H4 (cell line): Measurements from ENCODE around the gene ST6GALNAC2. TPM values are rescaled to one million over a fixed set of nuclear protein-coding genes. Genes with fewer than 3 reads are reported as not detected.
A peak's percentile ranks its signal among the peaks of the same experiment; 100 is the strongest.
"Not testable (repeated sequence)": the region's sequence is repeated elsewhere in the genome, so short reads cannot be mapped to it uniquely, and the experiment has no call there.

Experiments
- DNase-seq: peaks from one replicate; pipeline ENCODE4 v3.0.0-alpha.2; 2015; ENCODE audit warnings: low spot score
- total RNA-seq: library from RNA; depleted of rRNA; stranded (reverse); fragments of >200 nt; shearing (Covaris generic); gene quantifications from 2 replicates; pipeline ENCODE4 v1.2.3, GENCODE V29; 2014; rRNA removed

The ST6GALNAC2 gene
- total RNA-seq, 1 experiment from 2014 or later, result 0.14 TPM

DNA sequence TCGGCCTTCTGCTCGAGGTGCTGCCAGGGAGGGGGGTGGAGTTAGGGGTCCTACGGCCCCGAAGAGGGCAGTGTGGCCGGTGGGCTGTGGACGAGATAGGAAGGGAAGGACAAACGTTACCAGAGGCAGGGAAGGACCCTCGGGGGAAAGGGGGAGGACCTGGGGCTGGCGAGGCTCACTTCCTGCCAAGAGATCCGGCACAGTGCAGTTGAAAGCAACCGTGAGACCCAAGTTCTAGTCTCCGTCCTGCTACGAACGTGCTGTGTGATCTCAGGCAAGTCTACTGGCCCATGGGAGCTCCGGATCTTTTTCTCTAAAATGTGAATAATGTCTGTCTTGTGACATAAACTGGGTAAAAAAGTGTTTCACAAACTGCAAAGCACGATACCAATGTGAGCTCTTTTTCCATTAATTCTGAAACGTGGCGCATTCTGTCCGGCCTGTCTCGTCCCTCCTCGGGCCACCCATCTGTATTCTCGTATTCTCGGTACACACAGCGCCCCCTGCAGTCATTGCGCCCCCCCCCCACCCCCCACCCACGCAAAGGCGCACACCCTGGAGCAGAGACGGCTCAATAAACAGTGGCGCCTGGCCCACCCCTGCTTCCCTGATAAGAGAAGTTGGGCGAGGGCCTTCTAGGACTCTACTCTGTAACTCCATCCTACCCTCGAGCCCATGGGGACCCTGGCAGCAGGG is 57.0 kb downstream of the ST6GALNAC2 start:
- no peak for DNase-seq

DNA sequence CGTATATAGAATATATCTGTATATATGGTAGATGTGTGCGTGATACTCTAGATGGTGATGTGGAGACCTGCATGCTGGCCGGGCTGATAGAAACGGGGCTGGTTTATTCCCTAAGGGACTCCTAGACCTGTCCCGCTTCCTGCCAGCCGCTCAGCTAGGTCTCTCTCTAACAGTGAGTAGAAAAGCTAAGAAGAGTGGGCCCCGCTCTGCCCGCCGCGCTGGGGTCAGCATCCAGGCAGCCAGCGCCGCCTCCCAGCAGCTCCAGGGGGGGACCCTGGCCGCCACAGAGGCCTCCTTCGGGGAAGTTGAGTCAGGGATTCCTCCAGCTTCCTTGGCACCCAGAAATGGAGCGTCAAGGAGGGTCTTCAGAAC is 57.5 kb downstream of the ST6GALNAC2 start:
- no peak for DNase-seq

- peak; percentile 78 for DNase-seq
Observed at GRCh38 chr17:76527430-76528111, 58.1 kb downstream of the ST6GALNAC2 start.

DNA sequence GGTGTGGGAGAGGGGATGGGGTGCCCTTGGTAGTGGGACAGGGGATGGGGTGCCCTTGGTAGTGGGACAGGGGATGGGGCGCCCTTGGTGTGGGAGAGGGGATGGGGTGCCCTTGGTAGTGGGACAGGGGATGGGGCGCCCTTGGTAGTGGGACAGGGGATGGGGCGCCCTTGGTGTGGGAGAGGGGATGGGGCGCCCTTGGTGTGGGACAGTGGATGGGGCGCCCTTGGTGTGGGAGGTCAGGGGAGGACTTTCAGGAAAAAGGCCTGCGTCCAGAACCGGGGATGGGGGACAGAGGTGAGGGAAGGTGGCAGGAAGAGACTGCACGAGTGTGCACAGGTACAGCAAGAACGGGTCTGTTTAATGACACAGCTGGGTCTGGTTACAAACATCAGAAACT is 58.6 kb downstream of the ST6GALNAC2 start:
- DNase-seq, result not testable (repeated sequence)

DNA sequence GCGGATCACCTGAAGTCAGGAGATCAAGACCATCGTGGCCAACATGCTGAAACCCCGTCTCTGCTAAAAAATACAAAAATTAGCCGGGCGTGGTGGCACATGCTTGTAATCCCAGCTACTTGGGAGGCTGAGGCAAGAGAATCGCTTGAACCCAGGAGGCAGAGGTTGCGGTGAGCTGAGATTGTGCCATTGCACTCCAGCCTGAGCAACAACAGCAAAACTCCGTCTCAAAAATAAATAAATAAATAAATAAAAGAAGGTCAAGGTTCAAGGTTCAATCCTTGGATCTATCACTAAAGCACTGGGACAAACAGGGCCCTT is 60.2 kb downstream of the ST6GALNAC2 start:
- DNase-seq, result not testable (repeated sequence)

- peak; percentile 40 for DNase-seq
Observed at GRCh38 chr17:76524598-76525512, 60.8 kb downstream of the ST6GALNAC2 start.

DNA sequence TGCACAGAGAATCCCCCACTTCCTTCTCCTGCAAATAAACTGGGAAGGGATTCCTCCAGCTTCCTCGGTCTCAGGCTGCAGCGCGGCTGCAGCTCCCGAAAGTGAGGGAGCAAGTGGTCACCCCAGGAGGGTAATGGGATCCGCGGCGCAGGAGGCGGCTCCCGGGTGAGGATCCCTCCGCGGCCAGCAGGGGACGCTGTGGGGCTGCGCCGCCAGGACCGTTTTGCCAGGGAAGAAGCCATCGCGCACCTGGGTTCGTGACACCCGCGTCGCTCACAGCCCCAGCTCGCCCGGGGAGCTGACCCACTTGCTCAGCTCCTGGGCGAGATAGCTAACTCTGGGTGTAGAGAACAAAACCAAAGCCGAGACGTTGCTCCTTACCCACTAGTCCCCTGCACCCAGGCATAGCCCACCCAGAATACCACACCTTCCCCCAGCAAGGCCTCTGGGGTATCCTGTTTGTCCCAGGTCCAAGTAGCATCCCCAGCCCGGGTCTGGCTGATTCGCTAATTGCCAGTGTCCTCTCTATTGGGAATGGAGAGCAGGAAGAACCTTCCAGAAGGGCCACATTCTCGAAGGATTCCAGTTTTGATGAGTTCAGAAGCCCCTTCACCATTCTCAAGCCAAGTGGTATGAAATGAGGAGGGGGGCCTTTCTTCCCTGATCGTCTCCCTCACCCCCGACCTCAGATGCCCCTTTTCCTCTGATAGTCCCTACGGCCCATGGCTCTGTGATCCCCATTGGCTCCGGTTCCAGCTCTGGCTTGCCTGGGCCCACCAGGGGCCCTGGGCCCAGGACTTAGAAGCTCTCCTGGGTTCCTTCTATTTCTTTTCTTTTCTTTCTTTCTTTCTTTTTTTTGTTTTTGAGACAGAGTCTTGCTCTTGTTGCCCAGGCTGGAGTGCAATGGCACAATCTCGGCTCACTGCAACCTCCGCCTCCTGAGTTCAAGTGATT is 62.3 kb downstream of the ST6GALNAC2 start:
- peak; percentile 55 for DNase-seq

- DNase-seq, result not testable (repeated sequence)
Observed at GRCh38 chr17:76521683-76522082, 64.0 kb downstream of the ST6GALNAC2 start.

- no peak for DNase-seq
Observed at GRCh38 chr17:76521262-76521661, 64.4 kb downstream of the ST6GALNAC2 start.

- no peak for DNase-seq
Observed at GRCh38 chr17:76519048-76519966, 66.4 kb downstream of the ST6GALNAC2 start.

- no peak for DNase-seq
Observed at GRCh38 chr17:76517638-76518038, 68.0 kb downstream of the ST6GALNAC2 start.

Other genes starting within 250 kb of the ST6GALNAC2 start
- 48.1 and 49.7 TPM in 2 replicates for gene PRPSAP1, start 231.9 kb downstream of the ST6GALNAC2 start, total RNA-seq
- 7.8 and 9.2 TPM in 2 replicates for gene SPHK1, start 201.3 kb downstream of the ST6GALNAC2 start, total RNA-seq
- gene UBE2O, start 132.7 kb downstream of the ST6GALNAC2 start, total RNA-seq, result 14.7 and 16.2 TPM in 2 replicates
- not detected in 2 replicates for gene AANAT, start 118.3 kb downstream of the ST6GALNAC2 start, total RNA-seq
- gene RHBDF2, start 84.4 kb downstream of the ST6GALNAC2 start, total RNA-seq, result 9.0 and 17.4 TPM in 2 replicates
- 0.25 and 1.8 TPM in 2 replicates for gene CYGB, start 48.2 kb downstream of the ST6GALNAC2 start, total RNA-seq
- not detected in 2 replicates for gene PRCD, start 45.8 kb downstream of the ST6GALNAC2 start, total RNA-seq
- gene ST6GALNAC1, start 57.9 kb upstream of the ST6GALNAC2 start, total RNA-seq, result not detected in 2 replicates
- 149 and 167 TPM in 2 replicates for gene MXRA7, start 125.1 kb upstream of the ST6GALNAC2 start, total RNA-seq
- 29.3 and 33.4 TPM in 2 replicates for gene JMJD6, start 140.7 kb upstream of the ST6GALNAC2 start, total RNA-seq
- gene METTL23, start 141.0 kb upstream of the ST6GALNAC2 start, total RNA-seq, result 77.5 and 112 TPM in 2 replicates
- gene SRSF2, start 151.5 kb upstream of the ST6GALNAC2 start, total RNA-seq, result 225 and 330 TPM in 2 replicates
- 33.5 and 36.7 TPM in 2 replicates for gene MFSD11, start 152.3 kb upstream of the ST6GALNAC2 start, total RNA-seq